MCF 10A (cell line): ENCODE results near the gene SPECC1L. TPM values are rescaled to one million over a fixed set of nuclear protein-coding genes. Genes with fewer than 3 reads are reported as not detected.

Experiments used
- BruUV-seq: library from RNA; stranded (reverse); fragments of 400-500 nt; replicated peaks from 2 replicates; lab custom pipeline; 2021; lab: Mats Ljungman, UMichigan
- CTCF ChIA-PET: fragments of 300-600 bp; sonication (Branson Sonifier 250); formaldehyde crosslinking; extraction: SDS; loops from one replicate; lab custom pipeline; 2021; ENCODE audit warnings: antibody characterized with exemption, inconsistent platforms; lab: Yijun Ruan, JAX
- POLR2A ChIA-PET: fragments of 300-600, 350-650 bp; sonication (Branson Sonifier 250); formaldehyde crosslinking; extraction: SDS; loops from one replicate; lab custom pipeline; 2020; ENCODE audit warnings: antibody characterized with exemption, inconsistent platforms; lab: Yijun Ruan, JAX
- DNase-seq: peaks from one replicate; pipeline ENCODE4 v3.0.0-alpha.2; 2018; ENCODE audit not compliant: unreplicated experiment
- H3K27ac Mint-ChIP-seq: one replicate; pipeline ENCODE4 v1.8.0; 2022; ENCODE audit warnings: mild to moderate bottlenecking, low read depth, mixed read lengths; ENCODE audit not compliant: unreplicated experiment
- H3K27me3 Mint-ChIP-seq: one replicate; pipeline ENCODE4 v1.8.0; 2022; ENCODE audit warnings: mixed read lengths; ENCODE audit not compliant: insufficient read depth, unreplicated experiment
- H3K36me3 Mint-ChIP-seq: one replicate; pipeline ENCODE4 v1.8.0; 2022; ENCODE audit warnings: mild to moderate bottlenecking, moderate library complexity, mixed read lengths; ENCODE audit not compliant: insufficient read depth, unreplicated experiment
- H3K4me1 Mint-ChIP-seq: one replicate; pipeline ENCODE4 v1.8.0; 2022; ENCODE audit warnings: mixed read lengths; ENCODE audit not compliant: insufficient read depth, unreplicated experiment
- H3K4me3 Mint-ChIP-seq: one replicate; pipeline ENCODE4 v1.8.0; 2022; ENCODE audit warnings: mild to moderate bottlenecking, moderate library complexity, mixed read lengths; ENCODE audit not compliant: unreplicated experiment
- H3K9me3 Mint-ChIP-seq: one replicate; pipeline ENCODE4 v1.8.0; 2022; ENCODE audit warnings: mixed read lengths; ENCODE audit not compliant: unreplicated experiment
- CTCF ChIP-seq: fragments of 200-600 bp; IDR thresholded peaks from one replicate; pipeline ENCODE4 v1.8.0; 2022; ENCODE audit warnings: antibody characterized with exemption, mild to moderate bottlenecking; ENCODE audit not compliant: unreplicated experiment
- intact Hi-C: fragments of 100-400 bp; cut with micrococcal nuclease; formaldehyde crosslinking; loops from 2 replicates; pipeline ENCODE4 v1.14.1; 2022
- total RNA-seq: library from RNA; stranded (reverse); gene quantifications from 2 replicates; pipeline ENCODE4 v1.2.3, GENCODE V29; 2022

The SPECC1L gene
- total RNA-seq, 1 experiment from 2014 or later, result 60.4 TPM

GRCh38 chr22:24361976-24362646, 91.5 kb downstream of the SPECC1L start:
- Mint-ChIP-seq H3K36me3 (peaks cover 54% of the 10 kb centered on the region), H3K27me3 (no peaks in the 10 kb centered on the region)

GRCh38 chr22:24363243-24363642, 92.6 kb downstream of the SPECC1L start:
- BruUV-seq, result no TSS peak
- peaks cover 54% of the 10 kb centered on the region for H3K36me3 Mint-ChIP-seq
- CTCF ChIA-PET, result no interaction called here

More at GRCh38 chr22:24361976-24362646, 91.5 kb downstream of the SPECC1L start:
- TF ChIP-seq CTCF, result no peak
- ChIA-PET POLR2A (no interaction called here), CTCF (interaction anchor here (0.7 kb wide), 1 partner anchor 335 kb away, joined by 4 read pairs; no protein-coding TSS in a partner anchor)
- H3K4me1 Mint-ChIP-seq, result no peaks in the 10 kb centered on the region
- H3K4me3 Mint-ChIP-seq, result no peak overlapping the region
- no peaks in the 10 kb centered on the region for H3K9me3 Mint-ChIP-seq
- no TSS peak for BruUV-seq
- intact Hi-C loops, result no loop called here
- H3K27ac Mint-ChIP-seq, result peak overlapping the region; percentile 59
- DNase-seq, result no peak

GRCh38 chr22:24366701-24367100, 96.1 kb downstream of the SPECC1L start:
- Mint-ChIP-seq H3K4me3 (no peak overlapping the region), H3K27ac (no peak overlapping the region), H3K4me1 (peaks cover 5% of the 10 kb centered on the region), H3K36me3 (peaks cover 67% of the 10 kb centered on the region), H3K27me3 (no peaks in the 10 kb centered on the region), H3K9me3 (no peaks in the 10 kb centered on the region)
- CTCF ChIA-PET, result interaction anchor here (0.6 kb wide), 2 partner anchors 16 to 19 kb away, joined by 3 to 5 read pairs; no protein-coding TSS in a partner anchor
- no peak for DNase-seq
- intact Hi-C loops, result no loop called here
- BruUV-seq, result no TSS peak
- POLR2A ChIA-PET, result interaction anchor here (0.6 kb wide), 2 partner anchors 9 to 357 kb away, joined by 3 to 4 read pairs; no protein-coding TSS in a partner anchor
- TF ChIP-seq CTCF, result no peak

More at GRCh38 chr22:24363243-24363642, 92.6 kb downstream of the SPECC1L start:
- Mint-ChIP-seq H3K9me3 (no peaks in the 10 kb centered on the region), H3K27ac (no peak overlapping the region), H3K4me3 (no peak overlapping the region), H3K4me1 (no peaks in the 10 kb centered on the region), H3K27me3 (no peaks in the 10 kb centered on the region)
- no peak for TF ChIP-seq CTCF
- POLR2A ChIA-PET, result interaction anchor here (0.6 kb wide), 1 partner anchor 147 kb away, joined by 3 read pairs; no protein-coding TSS in a partner anchor
- intact Hi-C loops, result no loop called here
- no peak for DNase-seq

GRCh38 chr22:24367841-24368240, 97.2 kb downstream of the SPECC1L start:
- intact Hi-C loops, result no loop called here
- Mint-ChIP-seq H3K4me1 (peaks cover 5% of the 10 kb centered on the region), H3K9me3 (no peaks in the 10 kb centered on the region), H3K27ac (no peak overlapping the region), H3K4me3 (no peak overlapping the region), H3K36me3 (peaks cover 77% of the 10 kb centered on the region), H3K27me3 (no peaks in the 10 kb centered on the region)
- DNase-seq, result peak; percentile 20
- no peak for TF ChIP-seq CTCF
- CTCF ChIA-PET, result interaction anchor here (0.7 to 1.2 kb wide), 2 partner anchors 42 to 582 kb away, joined by 3 read pairs; no protein-coding TSS in a partner anchor
- BruUV-seq, result no TSS peak
- POLR2A ChIA-PET, result no interaction called here
